Measurements from ENCODE around the gene HRH1. TPM values are rescaled to one million over a fixed set of nuclear protein-coding genes. Genes with fewer than 3 reads are reported as not detected.
A peak's percentile ranks its signal among the peaks of the same experiment; 100 is the strongest.
"Not testable (repeated sequence)": the region's sequence is repeated elsewhere in the genome, so short reads cannot be mapped to it uniquely, and the experiment has no call there.

Gene HRH1
- total RNA-seq, 1 donor from 2014 or later: 2.7 TPM

GRCh38 chr3:11168881-11169805 is 14.8 kb downstream of the HRH1 start:
- DNase-seq (ENCODE audit: low read depth): no peak

- DNase-seq (ENCODE audit: low read depth): no peak
Observed at GRCh38 chr3:11170052-11170770, 15.9 kb downstream of the HRH1 start.

- DNase-seq (ENCODE audit: low read depth): no peak
Observed at GRCh38 chr3:11172096-11172690, 17.9 kb downstream of the HRH1 start.

- peak; percentile 55 for DNase-seq (ENCODE audit: low read depth)
Observed at GRCh38 chr3:11173828-11174465, 19.7 kb downstream of the HRH1 start.

GRCh38 chr3:11178421-11178820 is 24.1 kb downstream of the HRH1 start:
- no peak for DNase-seq (ENCODE audit: low read depth)

GRCh38 chr3:11184328-11184969 is 30.2 kb downstream of the HRH1 start:
- not testable (repeated sequence) for DNase-seq (ENCODE audit: low read depth)

- DNase-seq (ENCODE audit: low read depth): no peak
Observed at GRCh38 chr3:11185144-11185543, 30.9 kb downstream of the HRH1 start.

- DNase-seq (ENCODE audit: low read depth): peak; percentile 95
Observed at GRCh38 chr3:11185564-11186317, 31.4 kb downstream of the HRH1 start.

GRCh38 chr3:11186318-11186692 is 32.0 kb downstream of the HRH1 start:
- no peak for DNase-seq (ENCODE audit: low read depth)

GRCh38 chr3:11186771-11187191 is 32.5 kb downstream of the HRH1 start:
- no peak for DNase-seq (ENCODE audit: low read depth)

- DNase-seq (ENCODE audit: low read depth): no peak
Observed at GRCh38 chr3:11187681-11188080, 33.4 kb downstream of the HRH1 start.

GRCh38 chr3:11188231-11188630 is 33.9 kb downstream of the HRH1 start:
- DNase-seq (ENCODE audit: low read depth): no peak

GRCh38 chr3:11195201-11195600 is 40.9 kb downstream of the HRH1 start:
- DNase-seq (ENCODE audit: low read depth): peak; percentile 92

- peak; percentile 43 for DNase-seq (ENCODE audit: low read depth)
Observed at GRCh38 chr3:11195721-11196332, 41.5 kb downstream of the HRH1 start.

GRCh38 chr3:11197484-11197883 is 43.2 kb downstream of the HRH1 start:
- DNase-seq (ENCODE audit: low read depth): no peak

- DNase-seq (ENCODE audit: low read depth): no peak
Observed at GRCh38 chr3:11198070-11198469, 43.8 kb downstream of the HRH1 start.

- no peak for DNase-seq (ENCODE audit: low read depth)
Observed at GRCh38 chr3:11198495-11198894, 44.2 kb downstream of the HRH1 start.

- DNase-seq (ENCODE audit: low read depth): no peak
Observed at GRCh38 chr3:11199902-11200845, 45.9 kb downstream of the HRH1 start.
